ENCODE data around the gene RND1. TPM values are rescaled to one million over a fixed set of nuclear protein-coding genes. Genes with fewer than 3 reads are reported as not detected.

RND1 gene
- total RNA-seq, 2 donors from 2014 or later = 0.41 to 1.6 TPM

GRCh38 chr12:48816143-48816854 is 49.4 kb downstream of the RND1 start:
- H3K4me3 ChIP-seq = peak overlapping the region in 1 of 2 donors; percentile 72
- H3K36me3 ChIP-seq = no peaks in the 10 kb centered on the region
- 76% methylated on average over 3 of the region's 3 CpGs for WGBS
- peaks cover 2% of the 10 kb centered on the region for H3K4me1 ChIP-seq (replicated peaks)
- intact Hi-C loops (cut with DNase I) = no loop called here
- peak; percentile 42 for DNase-seq (ENCODE audit: low spot score)
- H3K27ac ChIP-seq = peak overlapping the region; percentile 86 to 88
- TF ChIP-seq POLR2A (IDR thresholded peaks at IDR 0.05) (no peak), POLR2AphosphoS5 (IDR thresholded peaks at IDR 0.05) (no peak), CTCF (IDR thresholded peaks at IDR 0.05) (no peak)
- no peaks in the 10 kb centered on the region for H3K9me3 ChIP-seq
- H3K27me3 ChIP-seq (replicated peaks; ENCODE audit: insufficient read depth) = no peaks in the 10 kb centered on the region

GRCh38 chr12:48815126-48816110 is 50.3 kb downstream of the RND1 start:
- peaks cover 2% of the 10 kb centered on the region for H3K4me1 ChIP-seq (replicated peaks)
- under 1% methylated on average over 54 of the region's 54 CpGs for WGBS
- DNase-seq (ENCODE audit: low spot score) = peak; percentile 78
- H3K27me3 ChIP-seq (replicated peaks; ENCODE audit: insufficient read depth) = no peaks in the 10 kb centered on the region
- H3K27ac ChIP-seq = peak overlapping the region; percentile 86 to 88
- H3K4me3 ChIP-seq = peak overlapping the region; percentile 72 to 76
- no peaks in the 10 kb centered on the region for H3K36me3 ChIP-seq
- TF ChIP-seq POLR2A (IDR thresholded peaks at IDR 0.05) (peak; percentile 67), CTCF (IDR thresholded peaks at IDR 0.05) (no peak), POLR2AphosphoS5 (IDR thresholded peaks at IDR 0.05) (peak; percentile 53)
- no peaks in the 10 kb centered on the region for H3K9me3 ChIP-seq
- intact Hi-C loops (cut with DNase I) = no loop called here

DNA sequence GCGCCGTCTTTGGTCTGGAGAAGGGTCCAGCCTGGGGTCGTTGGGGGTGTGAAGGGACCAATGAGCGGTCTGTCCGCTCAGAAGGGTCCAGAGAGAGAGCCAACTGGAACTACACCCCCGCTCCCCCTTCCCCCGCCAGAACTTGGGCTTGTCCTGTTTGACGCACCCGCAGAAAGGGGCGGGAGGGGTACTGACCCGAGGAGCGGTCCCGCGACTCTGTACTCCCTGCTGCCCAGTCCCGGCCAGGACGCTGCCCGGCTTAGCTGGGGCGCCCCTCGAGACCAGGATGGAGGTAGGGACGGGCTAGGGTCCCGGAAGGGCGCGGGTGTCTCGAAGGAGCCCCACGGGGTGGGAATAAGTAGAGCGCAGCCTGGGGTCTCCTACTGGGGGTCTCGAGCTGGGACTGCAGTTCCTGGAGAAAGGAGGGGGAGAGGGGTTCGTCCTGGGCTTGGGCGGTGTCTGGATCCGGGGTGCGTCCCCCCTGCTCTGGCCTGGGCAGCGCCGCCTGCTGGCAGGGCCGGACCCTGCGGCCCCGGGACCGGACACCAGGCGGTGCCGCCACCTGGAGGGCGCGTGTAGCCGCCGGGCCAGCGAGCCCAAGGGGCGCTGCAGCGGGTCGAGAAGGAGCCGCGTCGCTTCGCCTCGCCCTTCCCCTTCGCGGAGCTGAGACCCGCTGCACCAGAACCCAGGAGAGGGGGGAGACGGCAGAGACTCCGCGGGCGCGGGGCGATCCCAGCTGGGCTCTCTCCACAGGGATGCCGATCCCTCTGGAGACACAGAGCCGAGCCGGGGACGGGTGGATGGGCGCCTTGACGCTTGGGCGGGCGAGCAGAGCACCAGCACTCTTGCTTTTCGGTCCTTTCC is 51.2 kb downstream of the RND1 start:
- peak; percentile 47 for TF ChIP-seq POLR2A (IDR thresholded peaks at IDR 0.05)
- TF ChIP-seq POLR2AphosphoS5 (IDR thresholded peaks at IDR 0.05) = no peak
- peak; percentile 91 to 100 (median 98) for TF ChIP-seq CTCF (IDR thresholded peaks at IDR 0.05)
- Histone ChIP-seq H3K36me3 (no peaks in the 10 kb centered on the region), H3K4me1 (replicated peaks) (peaks cover 2% of the 10 kb centered on the region), H3K27me3 (replicated peaks; ENCODE audit: insufficient read depth) (no peaks in the 10 kb centered on the region), H3K4me3 (peak overlapping the region; percentile 72 to 76), H3K27ac (peak overlapping the region; percentile 86 to 88), H3K9me3 (no peaks in the 10 kb centered on the region)
- intact Hi-C loops (cut with DNase I) = no loop called here
- DNase-seq (ENCODE audit: low spot score) = peak; percentile 81
- under 1% methylated on average over 69 of the region's 70 CpGs for WGBS

GRCh38 chr12:48813465-48814261 is 52.0 kb downstream of the RND1 start:
- DNase-seq (ENCODE audit: low spot score) = no peak
- no peaks in the 10 kb centered on the region for H3K9me3 ChIP-seq
- intact Hi-C loops (cut with DNase I) = no loop called here

More at GRCh38 chr12:48813465-48814261, 52.0 kb downstream of the RND1 start:
- H3K4me3 ChIP-seq = peak overlapping the region; percentile 72 to 76
- H3K36me3 ChIP-seq = no peaks in the 10 kb centered on the region
- 23% methylated on average over 18 of the region's 18 CpGs for WGBS
- TF ChIP-seq POLR2AphosphoS5 (IDR thresholded peaks at IDR 0.05) (no peak), POLR2A (IDR thresholded peaks at IDR 0.05) (no peak), CTCF (IDR thresholded peaks at IDR 0.05) (no peak)
- peak overlapping the region; percentile 86 to 88 for H3K27ac ChIP-seq
- H3K27me3 ChIP-seq (replicated peaks; ENCODE audit: insufficient read depth) = no peaks in the 10 kb centered on the region
- H3K4me1 ChIP-seq (replicated peaks) = peaks cover 2% of the 10 kb centered on the region
